Smooth muscle cell (in vitro differentiated cells): Measurements from ENCODE around the gene KIAA1671. TPM values are rescaled to one million over a fixed set of nuclear protein-coding genes. Genes with fewer than 3 reads are reported as not detected.

Experiments used
- DNase-seq: peaks from one replicate; lab custom pipeline; 2025; ENCODE audit not compliant: unreplicated experiment; lab: John Stamatoyannopoulos, UW
- H2AFZ ChIP-seq: fragments of 200-600 bp; sonication (generic); 2 replicates; pipeline ENCODE4 v1.6.0; 2016; ENCODE audit warnings: antibody characterized with exemption, low read depth, mild to moderate bottlenecking
- H3F3A ChIP-seq: fragments of 200-600 bp; sonication (generic); 2 replicates; pipeline ENCODE4 v1.6.0; 2017; ENCODE audit warnings: antibody characterized with exemption, low read depth
- H3K27ac ChIP-seq: fragments of 200-600 bp; sonication (generic); 2 replicates; pipeline ENCODE4 v1.5.1; 2016; ENCODE audit warnings: low read depth, mild to moderate bottlenecking
- H3K27me3 ChIP-seq: fragments of 200-600 bp; sonication (generic); 2 replicates; pipeline ENCODE4 v1.6.1; 2016; ENCODE audit warnings: low read depth, mild to moderate bottlenecking
- H3K36me3 ChIP-seq: fragments of 200-600 bp; sonication (generic); 2 replicates; pipeline ENCODE4 v1.5.1; 2016; ENCODE audit warnings: low read depth
- H3K4me1 ChIP-seq: fragments of 200-600 bp; sonication (generic); 2 replicates; pipeline ENCODE4 v1.5.1; 2016; ENCODE audit warnings: low read depth
- H3K4me2 ChIP-seq: fragments of 200-600 bp; sonication (generic); 2 replicates; pipeline ENCODE4 v1.6.0; 2016; ENCODE audit warnings: mild to moderate bottlenecking
- H3K4me3 ChIP-seq: fragments of 200-600 bp; sonication (generic); 2 replicates; pipeline ENCODE4 v1.5.1; 2016; ENCODE audit warnings: mild to moderate bottlenecking
- H3K79me2 ChIP-seq: fragments of 200-600 bp; sonication (generic); 2 replicates; pipeline ENCODE4 v1.6.0; 2016; ENCODE audit warnings: low read depth, mild to moderate bottlenecking
- H3K9ac ChIP-seq: fragments of 200-600 bp; sonication (generic); 2 replicates; pipeline ENCODE4 v1.6.0; 2016; ENCODE audit warnings: low read depth
- H3K9me3 ChIP-seq: fragments of 200-600 bp; sonication (generic); replicated peaks from 2 replicates; pipeline ENCODE4 v1.5.1; 2016; ENCODE audit warnings: low read depth
- H4K20me1 ChIP-seq: fragments of 200-600 bp; sonication (generic); 2 replicates; pipeline ENCODE4 v1.6.0; 2016; ENCODE audit warnings: low read depth
- WGBS: methylation state at CpG from one replicate; pipeline ENCODE4 v1.1.7; 2016; ENCODE audit warnings: low lambda C conversion rate; 5-methylcytosine and 5-hydroxymethylcytosine counted together
- polyA plus RNA-seq: library from polyadenylated mRNA; unstranded; fragments of >200 nt; fragmentation: Nextera tagmentation; extraction: Ambion mirVana; gene quantifications from 2 replicates; pipeline ENCODE4 v1.2.1, GENCODE V29; 2016
- total RNA-seq: library from RNA; depleted of rRNA; stranded (reverse); fragments of >200 nt; gene quantifications from 2 replicates; pipeline ENCODE4 v1.2.3, GENCODE V29; 2014
- TF ChIP-seq, protein P1 (sequence below): fragments of 200-600 bp; sonication (generic); IDR thresholded peaks from 2 replicates; pipeline ENCODE4 v1.5.1; 2017; ENCODE audit warnings: borderline replicate concordance, mild to moderate bottlenecking, antibody characterized with exemption; ENCODE audit not compliant: insufficient read depth, poor library complexity, severe bottlenecking

The KIAA1671 gene
- total and polyA plus RNA-seq, 2 experiments from 2014 or later: 1.7 to 7.6 TPM

DNA sequence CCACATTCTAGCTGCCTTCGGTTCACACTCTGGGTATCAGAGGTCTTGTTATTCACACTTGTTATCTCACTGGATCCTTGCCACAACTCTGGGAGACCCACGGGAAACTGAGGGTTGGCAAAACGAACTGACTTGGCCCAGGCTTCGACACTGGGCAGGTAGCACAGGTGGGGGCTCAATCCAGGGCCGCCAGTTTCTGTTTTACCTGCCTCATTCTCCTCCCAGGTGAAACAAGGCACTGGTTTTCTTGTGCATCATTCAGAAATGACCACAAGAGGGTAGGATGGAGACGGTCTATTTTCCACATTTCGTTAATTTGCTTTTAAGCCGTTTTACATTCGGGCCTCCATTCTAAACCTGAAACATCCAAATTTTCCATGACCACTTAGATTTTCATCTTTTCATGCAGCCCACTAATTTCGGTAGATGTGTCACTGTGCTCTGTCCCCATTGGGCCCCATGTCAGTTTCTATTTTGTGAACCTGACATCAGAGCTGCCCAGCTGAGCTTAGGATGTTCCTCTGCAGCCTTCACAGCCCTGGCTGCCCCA lies 108.1 kb downstream of the KIAA1671 start:
- Histone ChIP-seq H2AFZ (no peak overlapping the region), H4K20me1 (no peaks in the 10 kb centered on the region), H3K36me3 (no peaks in the 10 kb centered on the region), H3K4me1 (no peaks in the 10 kb centered on the region), H3K27me3 (no peaks in the 10 kb centered on the region), H3K4me3 (no peak overlapping the region), H3K9ac (no peak overlapping the region), H3K79me2 (no peaks in the 10 kb centered on the region), H3K9me3 (no peaks in the 10 kb centered on the region), H3K27ac (no peak overlapping the region), H3K4me2 (no peak overlapping the region), H3F3A (no peaks in the 10 kb centered on the region)
- no peak for DNase-seq
- TF ChIP-seq, protein P1, sequence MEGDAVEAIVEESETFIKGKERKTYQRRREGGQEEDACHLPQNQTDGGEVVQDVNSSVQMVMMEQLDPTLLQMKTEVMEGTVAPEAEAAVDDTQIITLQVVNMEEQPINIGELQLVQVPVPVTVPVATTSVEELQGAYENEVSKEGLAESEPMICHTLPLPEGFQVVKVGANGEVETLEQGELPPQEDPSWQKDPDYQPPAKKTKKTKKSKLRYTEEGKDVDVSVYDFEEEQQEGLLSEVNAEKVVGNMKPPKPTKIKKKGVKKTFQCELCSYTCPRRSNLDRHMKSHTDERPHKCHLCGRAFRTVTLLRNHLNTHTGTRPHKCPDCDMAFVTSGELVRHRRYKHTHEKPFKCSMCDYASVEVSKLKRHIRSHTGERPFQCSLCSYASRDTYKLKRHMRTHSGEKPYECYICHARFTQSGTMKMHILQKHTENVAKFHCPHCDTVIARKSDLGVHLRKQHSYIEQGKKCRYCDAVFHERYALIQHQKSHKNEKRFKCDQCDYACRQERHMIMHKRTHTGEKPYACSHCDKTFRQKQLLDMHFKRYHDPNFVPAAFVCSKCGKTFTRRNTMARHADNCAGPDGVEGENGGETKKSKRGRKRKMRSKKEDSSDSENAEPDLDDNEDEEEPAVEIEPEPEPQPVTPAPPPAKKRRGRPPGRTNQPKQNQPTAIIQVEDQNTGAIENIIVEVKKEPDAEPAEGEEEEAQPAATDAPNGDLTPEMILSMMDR: no peak
- 85% methylated on average over 10 of the region's 10 CpGs for WGBS

DNA sequence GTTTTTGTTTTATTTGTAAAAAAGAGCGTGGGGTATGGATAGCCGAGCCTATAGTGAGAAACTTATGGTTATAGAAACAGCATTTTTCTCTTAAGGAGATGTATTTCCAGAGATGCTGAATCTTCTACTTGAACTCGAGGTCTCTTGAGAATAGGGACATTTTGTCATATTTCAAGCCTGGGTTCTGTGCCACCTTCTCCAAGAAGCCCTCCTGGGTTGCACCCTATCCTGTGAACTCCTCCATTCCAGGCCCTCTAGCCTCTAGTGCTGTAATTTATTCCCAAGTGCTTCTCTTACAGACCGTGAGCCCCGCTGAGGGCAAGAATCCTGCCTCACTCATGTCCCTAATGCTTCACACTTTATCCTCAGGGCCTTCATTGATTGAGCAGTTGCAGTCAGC lies 108.6 kb downstream of the KIAA1671 start:
- Histone ChIP-seq H2AFZ (no peak overlapping the region), H3K9ac (no peak overlapping the region), H3K9me3 (no peaks in the 10 kb centered on the region), H3K4me3 (no peak overlapping the region), H4K20me1 (no peaks in the 10 kb centered on the region), H3K27ac (peak overlapping the region; percentile 57), H3F3A (no peaks in the 10 kb centered on the region), H3K27me3 (no peaks in the 10 kb centered on the region), H3K4me1 (no peaks in the 10 kb centered on the region), H3K36me3 (no peaks in the 10 kb centered on the region), H3K4me2 (no peak overlapping the region), H3K79me2 (no peaks in the 10 kb centered on the region)
- no peak for DNase-seq
- 88% methylated on average over 5 of the region's 5 CpGs for WGBS
- TF ChIP-seq, protein P1: no peak

DNA sequence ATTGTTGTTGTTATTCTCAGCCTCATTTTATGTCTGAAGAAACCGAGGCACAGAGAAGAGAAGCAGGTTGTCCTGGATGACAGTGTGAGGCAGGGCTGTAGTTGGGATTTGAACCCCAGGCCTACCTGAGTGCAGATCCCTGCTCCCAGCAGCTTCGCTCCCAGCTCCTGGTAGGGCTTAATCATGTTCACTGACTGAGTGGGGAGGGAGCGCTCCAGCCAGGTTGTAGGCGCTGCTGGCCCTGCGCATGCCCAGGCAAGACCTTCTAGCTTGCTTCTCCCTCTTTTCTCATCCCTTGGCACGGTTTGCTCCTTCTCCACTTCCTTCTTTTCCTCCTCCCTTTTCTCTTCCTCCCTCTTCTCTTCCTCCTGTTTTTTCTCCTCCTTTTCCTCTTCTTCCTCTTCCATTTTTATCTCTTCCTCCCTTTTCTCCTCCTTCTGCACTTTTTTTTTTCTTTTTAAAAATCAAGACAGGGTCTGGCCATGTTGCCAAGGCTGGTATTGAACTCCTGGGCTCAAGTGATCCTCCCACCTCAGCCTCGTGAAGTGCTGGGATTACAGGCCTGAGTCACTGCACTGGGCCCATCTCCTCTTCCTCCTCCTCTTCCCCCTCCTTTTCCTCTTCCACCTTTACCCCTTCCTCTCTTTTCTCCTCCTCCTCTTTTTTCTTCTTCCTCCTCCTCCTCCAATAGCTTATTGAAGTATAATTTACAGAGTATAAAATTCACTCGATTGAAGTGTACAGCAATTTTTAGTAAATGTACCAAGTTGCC lies 109.3 kb downstream of the KIAA1671 start:
- no peak overlapping the region for H3K9ac ChIP-seq
- peak overlapping the region; percentile 21 for H3K4me2 ChIP-seq
- H3K36me3 ChIP-seq: no peaks in the 10 kb centered on the region
- no peaks in the 10 kb centered on the region for H3F3A ChIP-seq
- TF ChIP-seq, protein P1: no peak
- no peaks in the 10 kb centered on the region for H4K20me1 ChIP-seq
- peak overlapping the region; percentile 57 for H3K27ac ChIP-seq
- no peak overlapping the region for H3K4me3 ChIP-seq
- 79% methylated on average over 8 of the region's 8 CpGs for WGBS
- no peaks in the 10 kb centered on the region for H3K9me3 ChIP-seq
- H3K27me3 ChIP-seq: no peaks in the 10 kb centered on the region
- peak overlapping the region; percentile 1 for H2AFZ ChIP-seq
- H3K79me2 ChIP-seq: no peaks in the 10 kb centered on the region
- no peak for DNase-seq
- H3K4me1 ChIP-seq: no peaks in the 10 kb centered on the region
